ENCODE measurements around the gene SYT8.

Gene SYT8

GRCh38 chr11:1847006-1847735 lies 12.4 kb downstream of the SYT8 start:
- no peak for DNase-seq

- DNase-seq: no peak
Measured at GRCh38 chr11:1847926-1848639, 13.3 kb downstream of the SYT8 start.

- no peak for DNase-seq
Measured at GRCh38 chr11:1848640-1849430, 14.0 kb downstream of the SYT8 start.

GRCh38 chr11:1851468-1852180 lies 16.8 kb downstream of the SYT8 start:
- no peak for DNase-seq

- DNase-seq: no peak
Measured at GRCh38 chr11:1852271-1852876, 17.6 kb downstream of the SYT8 start.

GRCh38 chr11:1852877-1853276 lies 18.1 kb downstream of the SYT8 start, which contains the start of gene LSP1:
Gene LSP1 (plus strand): TSS chr11:1853084. CDS start chr11:1853145, 61 bp downstream.
- DNase-seq: no peak

- no peak for DNase-seq
Measured at GRCh38 chr11:1853376-1854131, 18.8 kb downstream of the SYT8 start.

GRCh38 chr11:1854132-1854948 lies 19.6 kb downstream of the SYT8 start:
- DNase-seq: no peak

- no peak for DNase-seq
Measured at GRCh38 chr11:1854949-1855885, 20.4 kb downstream of the SYT8 start.

- no peak for DNase-seq
Measured at GRCh38 chr11:1855886-1856265, 21.1 kb downstream of the SYT8 start.

- DNase-seq: no peak
Measured at GRCh38 chr11:1856306-1857005, 21.7 kb downstream of the SYT8 start.

GRCh38 chr11:1857064-1857463 lies 22.3 kb downstream of the SYT8 start:
- no peak for DNase-seq

- DNase-seq: no peak
Measured at GRCh38 chr11:1858154-1858553, 23.4 kb downstream of the SYT8 start.

GRCh38 chr11:1858576-1858975 lies 23.8 kb downstream of the SYT8 start:
- no peak for DNase-seq

GRCh38 chr11:1859004-1859403 lies 24.2 kb downstream of the SYT8 start:
- no peak for DNase-seq

- DNase-seq: no peak
Measured at GRCh38 chr11:1860108-1860507, 25.3 kb downstream of the SYT8 start.

- DNase-seq: no peak
Measured at GRCh38 chr11:1861435-1862411, 26.9 kb downstream of the SYT8 start.

All from left hindlimb (tissue), 1 donor.